ENCODE results near the gene XPC. TPM values are rescaled to one million over a fixed set of nuclear protein-coding genes. Genes with fewer than 3 reads are reported as not detected.

Gene XPC
- total RNA-seq, 1 experiment from 2014 or later = 57.2 TPM

- H3K27me3 ChIP-seq (replicated peaks; ENCODE audit: insufficient read depth, low read depth, low read length, poor library complexity) = no peaks in the 10 kb centered on the region
- peaks cover 27% of the 10 kb centered on the region for H3K4me1 ChIP-seq (ENCODE audit: insufficient read depth, low read length, poor library complexity, severe bottlenecking)
- DNase-seq (ENCODE audit: low spot score) = no peak
- H3K4me3 ChIP-seq (ENCODE audit: low read depth, low read length, poor library complexity, severe bottlenecking) = no peak overlapping the region
- H3K27ac ChIP-seq (ENCODE audit: low read depth, low read length, poor library complexity, severe bottlenecking) = peak overlapping the region; percentile 72
- H3K36me3 ChIP-seq (ENCODE audit: insufficient read depth, low read length, poor library complexity, severe bottlenecking) = peaks cover 25% of the 10 kb centered on the region
- BruUV-seq (replicated peaks) = TSS peak; percentile 53
- CTCF ChIA-PET = interaction anchor here (1.9 to 2.7 kb wide), 2 partner anchors 20 to 249 kb away, joined by 4 to 9 read pairs; partner anchors contain the start of genes CHCHD4 and TMEM43
- H3K9me3 ChIP-seq (ENCODE audit: low read depth, low read length, poor library complexity, severe bottlenecking) = no peaks in the 10 kb centered on the region
- intact Hi-C loops (cut with micrococcal nuclease; ENCODE audit: unreplicated experiment) = no loop called here
- POLR2A ChIA-PET (ENCODE audit: low non-redundant PET) = no interaction called here
- TF ChIP-seq EZH2 (IDR thresholded peaks at IDR 0.05; ENCODE audit: borderline replicate concordance, low read depth, low read length, poor library complexity, severe bottlenecking) = no peak
- TF ChIP-seq CTCF (conservative IDR thresholded peaks at IDR 0.05; ENCODE audit: low read depth, low read length) = no peak
Observed at GRCh38 chr3:14145236-14145635, 33.2 kb downstream of the XPC start.

- Histone ChIP-seq H3K27me3 (replicated peaks; ENCODE audit: insufficient read depth, low read depth, low read length, poor library complexity) (no peaks in the 10 kb centered on the region), H3K4me3 (ENCODE audit: low read depth, low read length, poor library complexity, severe bottlenecking) (no peak overlapping the region), H3K4me1 (ENCODE audit: insufficient read depth, low read length, poor library complexity, severe bottlenecking) (peaks cover 27% of the 10 kb centered on the region), H3K27ac (ENCODE audit: low read depth, low read length, poor library complexity, severe bottlenecking) (peak overlapping the region; percentile 72), H3K9me3 (ENCODE audit: low read depth, low read length, poor library complexity, severe bottlenecking) (no peaks in the 10 kb centered on the region), H3K36me3 (ENCODE audit: insufficient read depth, low read length, poor library complexity, severe bottlenecking) (peaks cover 26% of the 10 kb centered on the region)
- TF ChIP-seq CTCF (conservative IDR thresholded peaks at IDR 0.05; ENCODE audit: low read depth, low read length) (no peak), EZH2 (IDR thresholded peaks at IDR 0.05; ENCODE audit: borderline replicate concordance, low read depth, low read length, poor library complexity, severe bottlenecking) (no peak)
- BruUV-seq (replicated peaks) = no TSS peak
- ChIA-PET CTCF (interaction anchor here (1.9 to 2.7 kb wide), 2 partner anchors 20 to 248 kb away, joined by 4 to 9 read pairs; partner anchors contain the start of genes CHCHD4 and TMEM43), POLR2A (ENCODE audit: low non-redundant PET) (no interaction called here)
- DNase-seq (ENCODE audit: low spot score) = peak; percentile 93
- intact Hi-C loops (cut with micrococcal nuclease; ENCODE audit: unreplicated experiment) = no loop called here
Observed at GRCh38 chr3:14144423-14145075, 33.9 kb downstream of the XPC start.

GRCh38 chr3:14143271-14144225, 34.9 kb downstream of the XPC start:
- peak overlapping the region; percentile 72 for H3K27ac ChIP-seq (ENCODE audit: low read depth, low read length, poor library complexity, severe bottlenecking)
- no TSS peak for BruUV-seq (replicated peaks)
- CTCF ChIA-PET = interaction anchor here (2.7 kb wide), 1 partner anchor 247 kb away, joined by 9 read pairs; no protein-coding TSS in a partner anchor
- no peak overlapping the region for H3K4me3 ChIP-seq (ENCODE audit: low read depth, low read length, poor library complexity, severe bottlenecking)
- POLR2A ChIA-PET (ENCODE audit: low non-redundant PET) = no interaction called here
- intact Hi-C loops (cut with micrococcal nuclease; ENCODE audit: unreplicated experiment) = no loop called here
- DNase-seq (ENCODE audit: low spot score) = peak; percentile 35
- peaks cover 27% of the 10 kb centered on the region for H3K4me1 ChIP-seq (ENCODE audit: insufficient read depth, low read length, poor library complexity, severe bottlenecking)
- H3K9me3 ChIP-seq (ENCODE audit: low read depth, low read length, poor library complexity, severe bottlenecking) = no peaks in the 10 kb centered on the region
- TF ChIP-seq CTCF (conservative IDR thresholded peaks at IDR 0.05; ENCODE audit: low read depth, low read length) (no peak), EZH2 (IDR thresholded peaks at IDR 0.05; ENCODE audit: borderline replicate concordance, low read depth, low read length, poor library complexity, severe bottlenecking) (no peak)
- no peaks in the 10 kb centered on the region for H3K27me3 ChIP-seq (replicated peaks; ENCODE audit: insufficient read depth, low read depth, low read length, poor library complexity)
- H3K36me3 ChIP-seq (ENCODE audit: insufficient read depth, low read length, poor library complexity, severe bottlenecking) = peaks cover 28% of the 10 kb centered on the region
